Fibroblast of the aortic adventitia (primary cell): Measurements from ENCODE around the gene PCSK4. TPM values are rescaled to one million over a fixed set of nuclear protein-coding genes. Genes with fewer than 3 reads are reported as not detected.

ENCODE experiments used
- DNase-seq: peaks from one replicate; pipeline ENCODE4 v3.0.0-alpha.2; 2010; ENCODE audit warnings: low read depth
- H3K4me3 ChIP-seq: 2 replicates; pipeline ENCODE4 v1.5.1; 2011; ENCODE audit warnings: low read depth, mild to moderate bottlenecking, control low read depth, low read length, moderate library complexity
- CTCF ChIP-seq: IDR thresholded peaks from 2 replicates; pipeline ENCODE4 v1.5.1; 2011; ENCODE audit warnings: mild to moderate bottlenecking, low read length, control low read depth, inconsistent platforms; ENCODE audit not compliant: insufficient read depth
- total RNA-seq: library from RNA; depleted of rRNA; stranded (reverse); fragments of >200 nt; gene quantifications from 2 replicates; pipeline ENCODE4 v1.2.3, GENCODE V29; 2012; ENCODE audit warnings: low replicate concordance

The PCSK4 gene
- total RNA-seq, 1 donor = 2.2 TPM

DNA sequence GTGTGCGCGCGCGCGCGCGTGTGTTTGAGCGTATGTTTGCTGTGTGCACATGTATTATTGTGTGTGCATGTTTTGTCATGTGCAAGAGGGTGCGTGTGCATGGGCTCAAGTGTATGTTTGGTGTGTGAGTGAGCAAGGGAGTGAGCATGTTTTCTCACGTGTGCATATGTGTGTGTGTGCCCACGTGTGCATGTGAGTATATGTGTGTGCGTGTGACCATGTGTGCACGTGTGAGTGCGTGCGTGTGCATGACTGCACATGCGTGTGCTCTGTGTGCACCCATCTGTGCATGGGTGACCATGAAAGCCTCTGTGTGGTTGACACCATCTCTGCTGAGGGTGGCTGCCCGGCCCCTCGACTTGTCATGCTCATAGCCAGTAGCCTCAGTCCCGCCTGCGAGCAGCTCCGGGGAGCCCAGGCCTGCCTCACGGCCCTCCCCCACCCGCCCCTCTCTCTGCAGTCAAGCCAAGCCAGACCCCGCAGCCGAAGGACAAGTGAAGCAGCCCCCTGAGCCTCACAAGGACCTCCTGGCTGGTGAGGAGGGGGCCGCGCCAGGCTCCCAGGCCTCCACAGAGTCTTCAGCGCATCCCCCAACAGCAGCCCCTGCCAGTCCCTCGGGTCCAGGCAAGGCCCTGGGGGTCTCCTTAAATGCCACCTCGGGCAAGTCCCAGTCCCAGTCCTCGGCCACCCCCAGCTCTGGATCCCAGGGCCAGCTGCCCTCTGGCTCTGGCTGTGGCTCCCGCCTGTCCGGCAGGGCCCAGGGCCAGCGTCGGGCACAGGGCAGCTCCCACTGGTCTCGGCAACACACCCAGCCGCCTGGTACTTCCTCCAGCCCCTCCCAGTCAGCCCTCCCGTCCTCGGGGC is 6.8 kb upstream of the PCSK4 start:
- no peak for DNase-seq
- TF ChIP-seq CTCF = no peak
- no peak overlapping the region for H3K4me3 ChIP-seq

DNA sequence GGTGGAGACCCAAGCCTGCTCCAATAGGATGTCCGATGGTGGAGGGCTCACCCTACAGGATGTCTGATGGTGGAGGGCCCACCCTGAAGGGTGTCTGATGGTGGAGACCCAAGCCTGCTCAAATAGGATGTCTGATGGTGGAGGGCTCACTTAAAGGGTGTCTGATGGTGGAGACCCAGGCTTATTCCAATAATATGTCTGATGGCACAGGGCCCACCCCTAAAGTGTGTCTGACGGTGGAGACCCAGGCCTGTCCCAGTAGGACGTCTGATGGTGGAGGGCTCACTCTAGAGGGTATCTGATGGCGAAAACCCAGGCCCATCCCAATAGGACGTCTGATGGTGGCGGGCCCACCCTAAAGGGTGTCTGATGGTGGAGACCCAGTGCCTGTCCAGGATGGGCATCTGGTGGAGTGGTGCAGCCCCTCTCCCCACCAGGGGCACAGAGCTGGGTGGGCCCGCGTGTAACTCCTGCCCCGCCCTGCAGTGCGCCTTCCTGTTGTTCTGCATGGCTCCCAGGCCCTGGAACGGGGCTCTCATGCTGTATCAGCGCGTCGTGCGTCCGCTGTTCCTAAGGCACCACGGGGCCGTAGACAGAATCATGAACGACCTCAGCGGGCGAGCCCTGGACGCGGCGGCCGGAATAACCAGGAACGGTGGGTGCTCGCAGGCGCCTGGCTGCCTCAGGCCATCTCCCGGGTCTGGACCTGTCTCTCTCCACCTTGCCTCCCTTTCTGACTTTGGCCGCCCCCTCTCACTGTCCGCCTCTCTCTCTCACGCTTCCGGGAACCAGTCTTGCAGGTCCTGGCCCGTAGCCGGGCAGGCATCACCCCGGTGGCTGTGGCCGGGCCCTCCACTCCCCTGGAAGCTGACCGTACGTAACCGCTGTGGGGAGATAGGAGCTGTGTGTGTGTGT is 5.9 kb upstream of the PCSK4 start:
- no peak overlapping the region for H3K4me3 ChIP-seq
- TF ChIP-seq CTCF = no peak
- no peak for DNase-seq

DNA sequence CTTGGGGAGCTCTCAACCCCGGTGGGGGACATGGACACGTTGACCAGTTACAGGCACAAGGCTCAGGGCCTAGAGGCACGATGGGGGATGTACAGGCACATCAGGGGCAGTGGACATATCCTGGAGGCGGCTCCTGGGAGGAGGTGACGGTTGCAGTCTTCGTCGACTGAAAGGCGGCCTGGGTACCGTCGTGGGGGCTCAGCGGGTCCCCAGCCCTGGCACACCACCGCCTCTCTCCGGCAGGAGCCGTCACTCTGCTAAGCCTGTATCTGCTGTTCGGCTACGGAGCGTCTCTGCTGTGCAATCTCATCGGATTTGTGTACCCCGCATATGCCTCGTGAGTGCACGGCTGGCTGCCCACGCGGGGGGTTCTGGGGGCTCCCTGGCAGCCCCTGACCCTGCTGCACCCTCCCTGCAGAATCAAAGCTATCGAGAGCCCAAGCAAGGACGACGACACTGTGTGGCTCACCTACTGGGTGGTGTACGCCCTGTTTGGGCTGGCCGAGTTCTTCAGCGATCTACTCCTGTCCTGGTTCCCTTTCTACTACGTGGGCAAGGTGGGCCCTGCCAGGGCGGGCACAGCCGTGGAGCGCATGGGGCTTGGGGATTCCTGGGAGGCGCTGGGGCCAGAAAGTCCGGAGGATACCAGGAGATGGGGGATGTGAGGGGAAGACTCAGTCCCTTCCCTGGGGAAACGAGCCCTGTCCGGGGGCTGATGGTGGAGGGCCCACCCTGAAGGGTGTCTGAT is 5.1 kb upstream of the PCSK4 start:
- no peak overlapping the region for H3K4me3 ChIP-seq
- no peak for TF ChIP-seq CTCF
- DNase-seq = no peak

DNA sequence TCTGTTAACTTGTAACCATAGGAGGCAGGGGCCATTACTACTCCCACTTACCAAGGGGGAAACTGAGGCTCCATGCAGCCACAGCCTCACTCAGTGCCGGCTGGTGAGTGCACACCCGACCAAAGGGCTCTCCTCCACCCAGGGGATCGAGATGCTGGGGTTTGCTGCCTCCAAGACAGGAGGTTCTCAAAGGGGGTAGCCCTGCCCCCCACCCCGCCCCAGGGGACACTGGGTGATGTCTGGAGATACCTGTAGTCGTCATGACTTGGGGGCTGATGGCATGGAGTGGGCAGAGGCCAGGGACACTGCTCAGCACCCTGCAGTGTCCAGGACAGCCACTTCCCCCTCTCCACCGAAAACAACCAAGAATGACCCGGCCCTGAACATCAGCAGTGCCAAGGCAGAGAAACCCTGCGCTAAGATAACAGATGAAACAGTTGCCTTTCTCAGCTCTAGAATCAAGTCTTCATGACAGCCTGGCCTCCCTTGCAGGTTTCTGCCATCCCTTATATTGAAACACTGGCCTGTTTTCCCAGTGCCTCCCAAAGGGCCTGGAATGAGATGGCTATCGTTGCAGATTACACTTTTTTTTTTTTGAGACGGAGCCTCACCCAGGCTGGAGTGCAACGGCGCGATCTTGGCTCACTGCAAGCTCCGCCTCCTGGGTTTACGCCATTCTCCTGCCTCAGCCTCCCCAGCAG is 4.1 kb upstream of the PCSK4 start:
- DNase-seq = no peak
- no peak for TF ChIP-seq CTCF

DNA sequence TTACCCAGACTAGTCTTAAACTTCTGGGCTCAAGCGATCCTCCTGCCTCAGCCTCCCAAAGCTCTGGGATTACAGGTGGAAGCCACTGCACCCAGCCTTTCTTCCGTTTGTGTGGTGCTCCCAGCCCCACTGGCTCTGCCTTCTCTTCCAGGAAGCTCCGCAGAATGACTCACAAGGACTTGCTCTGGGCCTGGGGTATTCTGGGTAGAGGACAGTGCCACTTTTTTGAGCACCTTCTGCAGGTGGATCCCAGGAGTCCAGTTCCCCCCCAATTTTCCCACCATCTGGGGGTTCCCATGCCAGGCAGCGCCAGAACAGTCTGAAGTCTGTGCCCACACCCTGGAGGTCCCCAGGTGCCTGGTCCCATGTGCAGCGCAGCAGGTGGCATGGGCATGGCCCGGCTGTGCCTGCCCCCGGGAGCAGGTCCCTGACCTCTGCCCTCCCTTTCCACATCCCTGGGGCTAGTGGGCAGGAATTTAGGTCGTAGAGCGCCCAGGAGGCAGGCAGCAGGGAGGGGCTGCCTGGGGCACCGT is 2.4 kb upstream of the PCSK4 start:
- TF ChIP-seq CTCF = no peak
- no peak overlapping the region for H3K4me3 ChIP-seq
- DNase-seq = no peak

More for the DNA sequence above, 4.1 kb upstream of the PCSK4 start:
- H3K4me3 ChIP-seq = no peak overlapping the region

GRCh38 chr19:1491849-1492170 is 1.7 kb upstream of the PCSK4 start:
- no peak for DNase-seq
- no peak for TF ChIP-seq CTCF
- no peak overlapping the region for H3K4me3 ChIP-seq
